K562 (cell line): ENCODE measurements around the gene ST6GAL1. TPM values are rescaled to one million over a fixed set of nuclear protein-coding genes. Genes with fewer than 3 reads are reported as not detected.
A peak's percentile ranks its signal among the peaks of the same experiment; 100 is the strongest.

Experiments used
- BRD9 ChIP-seq: fragments of 450-650 bp; IDR thresholded peaks from 2 replicates; pipeline ENCODE4 v1.6.1; 2018; ENCODE audit warnings: low read depth; ENCODE audit not compliant: partially characterized antibody
- CGGBP1 ChIP-seq: fragments of 250-450 bp; sonication (Bioruptor Pico); IDR thresholded peaks from 2 replicates; pipeline ENCODE4 v1.9.0; 2021; ENCODE audit warnings: mild to moderate bottlenecking
- DACH1 ChIP-seq: fragments of 450-650 bp; IDR thresholded peaks from 2 replicates; pipeline ENCODE4 v1.6.1; 2018; ENCODE audit not compliant: partially characterized antibody
- E2F1 ChIP-seq: sonication (generic); formaldehyde crosslinking; IDR thresholded peaks from 2 replicates; pipeline ENCODE4 v1.8.1; 2023; ENCODE audit warnings: mild to moderate bottlenecking, missing genetic modification reagents, moderate library complexity
- ETS2 ChIP-seq: IDR thresholded peaks from 2 replicates; pipeline ENCODE4 v1.6.1; 2016; ENCODE audit warnings: borderline replicate concordance, missing genetic modification characterization, mild to moderate bottlenecking, moderate library complexity, missing compliant biosample characterization; ENCODE audit not compliant: poor library complexity, severe bottlenecking
- HMG20A ChIP-seq: fragments of 450-650 bp; formaldehyde crosslinking; conservative IDR thresholded peaks from 2 replicates; pipeline ENCODE4 v1.4.0; 2020; ENCODE audit warnings: mild to moderate bottlenecking, mixed read lengths
- JUN ChIP-seq, 2 experiments: sonication (generic) in 1 of 2; formaldehyde crosslinking in 1 of 2; IDR thresholded peaks; 2 replicates each; pipeline versions ENCODE4 v1.6.1 to v1.8.0; 2012 to 2022; ENCODE audit warnings: borderline replicate concordance in 2 of 2, mild to moderate bottlenecking in 2 of 2, improper control_type of control experiment in 1 of 2, low read depth in 1 of 2, low read length in 1 of 2, missing genetic modification reagents in 1 of 2
- KDM4B ChIP-seq, 2 experiments: fragments of 450-650 bp in 1 of 2; sonication (generic) in 1 of 2; IDR thresholded peaks; 2 replicates each; pipeline ENCODE4 v1.6.1; 2016 to 2017; ENCODE audit warnings: borderline replicate concordance in 2 of 2, antibody characterized with exemption in 1 of 2, low read depth in 1 of 2, mild to moderate bottlenecking in 1 of 2
- MCM5 ChIP-seq: fragments of 450-650 bp; IDR thresholded peaks from 2 replicates; pipeline ENCODE4 v1.6.1; 2016; ENCODE audit warnings: low read depth
- MECOM ChIP-seq: fragments of 250-450 bp; sonication (Bioruptor Pico); IDR thresholded peaks from 2 replicates; pipeline ENCODE4 v1.8.0; 2022; ENCODE audit warnings: inconsistent platforms
- MYNN ChIP-seq, 2 experiments: sonication (generic); formaldehyde crosslinking in 1 of 2; IDR thresholded peaks; 2 replicates each; pipeline versions ENCODE4 v1.5.0 to v1.6.1; 2016 to 2020; ENCODE audit warnings: antibody characterized with exemption in 1 of 2, missing genetic modification reagents in 1 of 2
- NCOA4 ChIP-seq: fragments of 450-650 bp; IDR thresholded peaks from 2 replicates; pipeline ENCODE4 v1.6.1; 2018; ENCODE audit warnings: mild to moderate bottlenecking; ENCODE audit not compliant: partially characterized antibody
- NR3C1 ChIP-seq: sonication (generic); formaldehyde crosslinking; IDR thresholded peaks from 2 replicates; pipeline ENCODE4 v1.8.1; 2022; ENCODE audit warnings: missing genetic modification reagents
- SIRT6 ChIP-seq: IDR thresholded peaks from one replicate; pipeline ENCODE4 v1.6.1; 2012; ENCODE audit warnings: low read depth, mild to moderate bottlenecking, control low read depth, inconsistent platforms, low read length, moderate library complexity
- THAP7 ChIP-seq: fragments of 250-450 bp; sonication (Bioruptor Pico); IDR thresholded peaks from 2 replicates; pipeline ENCODE4 v1.5.0; 2021
- ZKSCAN8 ChIP-seq: fragments of 200-800 bp; sonication (Bioruptor generic); IDR thresholded peaks from 2 replicates; pipeline ENCODE4 v1.6.1; 2016; ENCODE audit warnings: missing genetic modification characterization, missing compliant biosample characterization
- ZNF354B ChIP-seq: fragments of 250-450 bp; sonication (Bioruptor Pico); IDR thresholded peaks from 2 replicates; pipeline ENCODE4 v1.4.0; 2020
- ZNF717 ChIP-seq: fragments of 250-450 bp; sonication (Bioruptor Pico); IDR thresholded peaks from 2 replicates; pipeline ENCODE4 v1.5.0; 2021
- polyA plus RNA-seq, 8 experiments: library from polyadenylated mRNA; depleted of rRNA in 4 of 8; stranded (reverse) in 5 of 8; unstranded in 3 of 8; fragments of >200 nt; fragmentation: Nextera tagmentation in 2 of 8; fragmentation: Illumina TruSeq in 1 of 8; extraction: Ambion mirVana in 2 of 8; extraction: Trizol in 1 of 8; gene quantifications; 2 replicates each; pipeline versions ENCODE4 v1.2.1 to v1.2.3, GENCODE V29; 2011 to 2014; ENCODE audit warnings: inconsistent platforms in 1 of 8, missing spikeins in 1 of 8
- total RNA-seq, 7 experiments: library from RNA; depleted of rRNA in 6 of 7; stranded (reverse); fragments of >200 nt in 6 of 7; fragmentation: Illumina TruSeq in 2 of 7; extraction: Trizol in 2 of 7; gene quantifications; 2 replicates each; pipeline versions ENCODE4 v1.2.1 to v1.2.3, GENCODE V29; 2011 to 2021; ENCODE audit warnings: low replicate concordance in 1 of 7
- TF ChIP-seq, protein P1 (sequence below): fragments of 450-650 bp; formaldehyde crosslinking; IDR thresholded peaks from 2 replicates; pipeline ENCODE4 v1.4.0; 2020; ENCODE audit warnings: mild to moderate bottlenecking, moderate library complexity
- TF ChIP-seq, protein P2 (sequence below): sonication (generic); formaldehyde crosslinking; IDR thresholded peaks from 2 replicates; pipeline ENCODE4 v1.8.0; 2022; ENCODE audit warnings: missing genetic modification reagents, mild to moderate bottlenecking, borderline replicate concordance
- TF ChIP-seq, protein P3 (sequence below): fragments of 250-450 bp; sonication (Bioruptor Pico); IDR thresholded peaks from 2 replicates; pipeline ENCODE4 v1.8.0; 2022; ENCODE audit warnings: moderate library complexity, mild to moderate bottlenecking, inconsistent platforms

ST6GAL1 gene
- total and polyA plus RNA-seq, 9 of the 15 experiments (the other 6 are each of a cell fraction or from before 2014, with no cell fraction given), result 31.9 to 145 (median 71.0) TPM

- no peak for TF ChIP-seq JUN (IDR thresholded peaks at IDR 0.05; ENCODE audit: borderline replicate concordance, low read depth, low read length)
- TF ChIP-seq JUN (CRISPR knock-in tag; IDR thresholded peaks at IDR 0.05; ENCODE audit: borderline replicate concordance), result no peak
- TF ChIP-seq ZNF354B, result no peak
- no peak for TF ChIP-seq KDM4B (IDR thresholded peaks at IDR 0.05; ENCODE audit: borderline replicate concordance in 2 of 2, low read depth in 1 of 2)
- peak; percentile 88 for TF ChIP-seq MECOM
- no peak for TF ChIP-seq THAP7 (CRISPR knock-in tag)
- no peak for TF ChIP-seq ETS2
- TF ChIP-seq HMG20A, result no peak
- no peak for TF ChIP-seq SIRT6
- TF ChIP-seq DACH1, result no peak
- TF ChIP-seq ZNF717, result no peak
- TF ChIP-seq MCM5, result no peak
- TF ChIP-seq, protein P1, sequence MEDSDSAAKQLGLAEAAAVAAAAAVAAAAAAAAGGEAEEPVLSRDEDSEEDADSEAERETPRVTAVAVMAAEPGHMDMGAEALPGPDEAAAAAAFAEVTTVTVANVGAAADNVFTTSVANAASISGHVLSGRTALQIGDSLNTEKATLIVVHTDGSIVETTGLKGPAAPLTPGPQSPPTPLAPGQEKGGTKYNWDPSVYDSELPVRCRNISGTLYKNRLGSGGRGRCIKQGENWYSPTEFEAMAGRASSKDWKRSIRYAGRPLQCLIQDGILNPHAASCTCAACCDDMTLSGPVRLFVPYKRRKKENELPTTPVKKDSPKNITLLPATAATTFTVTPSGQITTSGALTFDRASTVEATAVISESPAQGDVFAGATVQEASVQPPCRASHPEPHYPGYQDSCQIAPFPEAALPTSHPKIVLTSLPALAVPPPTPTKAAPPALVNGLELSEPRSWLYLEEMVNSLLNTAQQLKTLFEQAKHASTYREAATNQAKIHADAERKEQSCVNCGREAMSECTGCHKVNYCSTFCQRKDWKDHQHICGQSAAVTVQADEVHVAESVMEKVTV (CRISPR knock-in tag), result no peak
- TF ChIP-seq, protein P2, sequence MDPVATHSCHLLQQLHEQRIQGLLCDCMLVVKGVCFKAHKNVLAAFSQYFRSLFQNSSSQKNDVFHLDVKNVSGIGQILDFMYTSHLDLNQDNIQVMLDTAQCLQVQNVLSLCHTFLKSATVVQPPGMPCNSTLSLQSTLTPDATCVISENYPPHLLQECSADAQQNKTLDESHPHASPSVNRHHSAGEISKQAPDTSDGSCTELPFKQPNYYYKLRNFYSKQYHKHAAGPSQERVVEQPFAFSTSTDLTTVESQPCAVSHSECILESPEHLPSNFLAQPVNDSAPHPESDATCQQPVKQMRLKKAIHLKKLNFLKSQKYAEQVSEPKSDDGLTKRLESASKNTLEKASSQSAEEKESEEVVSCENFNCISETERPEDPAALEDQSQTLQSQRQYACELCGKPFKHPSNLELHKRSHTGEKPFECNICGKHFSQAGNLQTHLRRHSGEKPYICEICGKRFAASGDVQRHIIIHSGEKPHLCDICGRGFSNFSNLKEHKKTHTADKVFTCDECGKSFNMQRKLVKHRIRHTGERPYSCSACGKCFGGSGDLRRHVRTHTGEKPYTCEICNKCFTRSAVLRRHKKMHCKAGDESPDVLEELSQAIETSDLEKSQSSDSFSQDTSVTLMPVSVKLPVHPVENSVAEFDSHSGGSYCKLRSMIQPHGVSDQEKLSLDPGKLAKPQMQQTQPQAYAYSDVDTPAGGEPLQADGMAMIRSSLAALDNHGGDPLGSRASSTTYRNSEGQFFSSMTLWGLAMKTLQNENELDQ (CRISPR knock-in tag), result no peak
- TF ChIP-seq E2F1 (CRISPR knock-in tag), result no peak
- TF ChIP-seq MYNN (IDR thresholded peaks at IDR 0.05), result peak; percentile 39; the same call in 1 of the 2 replicates
- TF ChIP-seq MYNN (CRISPR knock-in tag; IDR thresholded peaks at IDR 0.05), result no peak
- TF ChIP-seq, protein P3, sequence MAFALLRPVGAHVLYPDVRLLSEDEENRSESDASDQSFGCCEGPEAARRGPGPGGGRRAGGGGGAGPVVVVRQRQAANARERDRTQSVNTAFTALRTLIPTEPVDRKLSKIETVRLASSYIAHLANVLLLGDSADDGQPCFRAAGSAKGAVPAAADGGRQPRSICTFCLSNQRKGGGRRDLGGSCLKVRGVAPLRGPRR (CRISPR knock-in tag), result no peak
- TF ChIP-seq CGGBP1 (CRISPR knock-in tag), result no peak
- TF ChIP-seq BRD9, result no peak
- no peak for TF ChIP-seq ZKSCAN8 (CRISPR knock-in tag)
- no peak for TF ChIP-seq NR3C1
- no peak for TF ChIP-seq NCOA4
Observed at GRCh38 chr3:186997061-186997460, 66.7 kb downstream of the ST6GAL1 start (continued).
